ENCODE measurements around the gene FAM174C. TPM values are rescaled to one million over a fixed set of nuclear protein-coding genes. Genes with fewer than 3 reads are reported as not detected.

The FAM174C gene
- polyA plus RNA-seq, 1 donor (not counting 4 experiments of a cell fraction or from before 2014, with no cell fraction given): 18.5 TPM

DNA sequence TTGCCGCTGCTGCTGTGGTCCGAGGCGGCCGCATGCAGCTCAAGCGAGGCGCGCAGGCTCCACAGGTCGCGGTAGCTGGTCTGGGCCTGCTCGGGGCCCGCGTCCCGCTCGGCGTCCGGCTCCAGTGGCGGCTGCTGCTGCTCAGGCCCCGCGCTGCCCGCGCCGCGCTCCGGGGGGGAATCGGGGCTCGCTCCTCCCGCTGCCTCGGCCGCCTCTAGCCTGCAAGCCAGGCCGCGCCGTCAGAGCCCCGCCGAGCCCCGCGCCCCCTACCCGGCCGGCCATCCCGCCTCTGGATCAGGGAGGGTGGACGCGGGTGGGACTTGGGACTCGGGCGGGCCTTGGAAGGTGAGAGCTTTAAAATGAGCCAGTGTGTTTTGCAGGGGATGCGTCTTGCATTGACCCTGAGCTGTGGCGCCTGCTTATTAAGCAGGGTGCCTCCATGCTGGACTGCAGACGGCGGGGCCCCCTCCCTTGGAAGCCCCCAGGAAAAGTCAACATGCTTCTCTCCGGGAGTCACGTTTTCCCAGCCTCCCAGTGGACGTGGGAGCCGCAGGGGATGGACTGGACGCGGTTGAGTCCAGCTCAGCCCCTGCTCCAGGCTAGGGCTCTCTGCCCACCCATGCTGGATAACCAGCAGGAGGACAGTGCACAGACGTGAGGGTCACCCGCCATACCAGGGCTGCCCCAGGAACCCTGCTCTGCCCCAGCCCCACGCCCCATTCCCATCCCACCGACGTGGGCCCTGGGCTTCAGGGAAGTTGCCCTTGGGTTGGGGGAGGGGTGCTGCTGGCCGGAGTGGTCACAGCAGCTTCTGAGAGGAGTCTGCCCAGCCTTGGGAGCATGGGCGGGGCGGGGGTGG is 45.2 kb upstream of the FAM174C start:
- no peak for TF ChIP-seq EZH2 (IDR thresholded peaks at IDR 0.05; ENCODE audit: low read length)
- TF ChIP-seq, protein P1, sequence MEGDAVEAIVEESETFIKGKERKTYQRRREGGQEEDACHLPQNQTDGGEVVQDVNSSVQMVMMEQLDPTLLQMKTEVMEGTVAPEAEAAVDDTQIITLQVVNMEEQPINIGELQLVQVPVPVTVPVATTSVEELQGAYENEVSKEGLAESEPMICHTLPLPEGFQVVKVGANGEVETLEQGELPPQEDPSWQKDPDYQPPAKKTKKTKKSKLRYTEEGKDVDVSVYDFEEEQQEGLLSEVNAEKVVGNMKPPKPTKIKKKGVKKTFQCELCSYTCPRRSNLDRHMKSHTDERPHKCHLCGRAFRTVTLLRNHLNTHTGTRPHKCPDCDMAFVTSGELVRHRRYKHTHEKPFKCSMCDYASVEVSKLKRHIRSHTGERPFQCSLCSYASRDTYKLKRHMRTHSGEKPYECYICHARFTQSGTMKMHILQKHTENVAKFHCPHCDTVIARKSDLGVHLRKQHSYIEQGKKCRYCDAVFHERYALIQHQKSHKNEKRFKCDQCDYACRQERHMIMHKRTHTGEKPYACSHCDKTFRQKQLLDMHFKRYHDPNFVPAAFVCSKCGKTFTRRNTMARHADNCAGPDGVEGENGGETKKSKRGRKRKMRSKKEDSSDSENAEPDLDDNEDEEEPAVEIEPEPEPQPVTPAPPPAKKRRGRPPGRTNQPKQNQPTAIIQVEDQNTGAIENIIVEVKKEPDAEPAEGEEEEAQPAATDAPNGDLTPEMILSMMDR (optimal IDR thresholded peaks at IDR 0.05 in 1 of 3, IDR thresholded peaks at IDR 0.05 in 1 of 3, conservative IDR thresholded peaks at IDR 0.05 in 1 of 3; ENCODE audit: extremely low read depth in 1 of 3, insufficient read depth in 2 of 3, low read length in 3 of 3): no peak
- no peak overlapping the region for H2AFZ ChIP-seq (ENCODE audit: control insufficient read depth, low read length)
- dilution Hi-C loops (cut with MboI; ENCODE audit: extremely low pct_ligation_motif_present, low sequenced_read_pairs): no loop called here
- DNase-seq (ENCODE audit: low read depth, low spot score): no peak
- H3K4me3 ChIP-seq (ENCODE audit: control insufficient read depth in 2 of 3, extremely low read depth in 1 of 3, insufficient read depth in 2 of 3, low read depth in 1 of 3, low read length in 3 of 3): no peak overlapping the region
- H4K20me1 ChIP-seq (ENCODE audit: control insufficient read depth, extremely low read depth, insufficient read depth, low read length): peaks cover 2% of the 10 kb centered on the region
- no peak for FAIRE-seq
- no peak overlapping the region for H3K27ac ChIP-seq (ENCODE audit: control insufficient read depth, insufficient read depth, low read length)
- no peaks in the 10 kb centered on the region for H3K9me1 ChIP-seq (ENCODE audit: control insufficient read depth, extremely low read depth, insufficient read depth, low read length)
- H3K36me3 ChIP-seq (ENCODE audit: control insufficient read depth in 2 of 2, extremely low read depth in 1 of 2, insufficient read depth in 2 of 2, low read length in 2 of 2): peaks cover 9 to 22% of the 10 kb centered on the region in 2 experiments
- H3K9me3 ChIP-seq (ENCODE audit: control insufficient read depth, low read depth, low read length): no peaks in the 10 kb centered on the region
- no peaks in the 10 kb centered on the region for H3K79me2 ChIP-seq (ENCODE audit: control insufficient read depth, insufficient read depth, low read length)
- no peaks in the 10 kb centered on the region for H3K27me3 ChIP-seq (ENCODE audit: control insufficient read depth, extremely low read depth, insufficient read depth, low read length)
- no peak overlapping the region for H3K9ac ChIP-seq (ENCODE audit: control insufficient read depth, extremely low read depth, insufficient read depth, low read length)
- H3K4me1 ChIP-seq (ENCODE audit: control insufficient read depth, extremely low read depth, insufficient read depth, low read length): peaks cover 15% of the 10 kb centered on the region
- H3K4me2 ChIP-seq (ENCODE audit: control insufficient read depth, extremely low read depth, insufficient read depth, low read depth, low read length): no peak overlapping the region

DNA sequence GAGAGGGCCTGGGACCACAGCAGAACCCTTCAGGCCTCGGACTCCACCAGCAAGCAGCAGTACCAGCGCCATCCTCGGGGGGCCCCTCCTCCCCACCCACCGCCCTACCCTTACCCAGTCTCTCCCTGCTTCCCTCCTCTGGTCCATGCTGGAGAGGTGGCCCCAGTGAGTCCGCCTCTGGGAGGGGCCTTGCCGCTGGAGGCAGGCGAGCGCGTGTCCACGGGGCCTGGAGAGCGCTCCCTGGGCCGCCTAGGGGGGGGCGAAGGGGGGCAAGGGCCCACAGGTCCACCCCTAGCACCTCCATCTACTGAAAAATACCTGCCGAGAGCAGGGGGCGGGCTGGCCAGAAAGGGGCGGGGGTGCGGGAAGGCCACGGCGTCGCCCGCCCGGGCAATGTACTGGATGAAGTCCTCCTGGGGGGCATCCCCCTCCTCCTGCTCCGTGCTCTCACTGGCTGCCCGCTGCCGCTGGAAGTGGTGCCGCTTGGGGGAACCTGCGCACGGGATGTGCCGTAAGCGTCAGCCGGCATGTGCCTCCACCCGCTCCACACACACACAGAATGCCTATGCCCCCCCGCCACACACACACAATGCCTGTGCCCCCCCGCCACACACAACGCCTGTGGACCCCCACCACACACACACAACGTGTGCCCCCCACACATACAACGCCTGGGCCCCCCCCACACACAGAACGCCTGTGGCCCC is 44.4 kb upstream of the FAM174C start:
- peaks cover 15% of the 10 kb centered on the region for H3K4me1 ChIP-seq (ENCODE audit: control insufficient read depth, extremely low read depth, insufficient read depth, low read length)
- dilution Hi-C loops (cut with MboI; ENCODE audit: extremely low pct_ligation_motif_present, low sequenced_read_pairs): no loop called here
- no peak overlapping the region for H3K27ac ChIP-seq (ENCODE audit: control insufficient read depth, insufficient read depth, low read length)
- H2AFZ ChIP-seq (ENCODE audit: control insufficient read depth, low read length): no peak overlapping the region
- no peak for TF ChIP-seq EZH2 (IDR thresholded peaks at IDR 0.05; ENCODE audit: low read length)
- TF ChIP-seq, protein P1 (optimal IDR thresholded peaks at IDR 0.05 in 1 of 3, IDR thresholded peaks at IDR 0.05 in 1 of 3, conservative IDR thresholded peaks at IDR 0.05 in 1 of 3; ENCODE audit: extremely low read depth in 1 of 3, insufficient read depth in 2 of 3, low read length in 3 of 3): peak in 1 of 3 experiments; percentile 1
- DNase-seq (ENCODE audit: low read depth, low spot score): no peak
- no peaks in the 10 kb centered on the region for H3K9me1 ChIP-seq (ENCODE audit: control insufficient read depth, extremely low read depth, insufficient read depth, low read length)
- peaks cover 2% of the 10 kb centered on the region for H4K20me1 ChIP-seq (ENCODE audit: control insufficient read depth, extremely low read depth, insufficient read depth, low read length)
- H3K9me3 ChIP-seq (ENCODE audit: control insufficient read depth, low read depth, low read length): no peaks in the 10 kb centered on the region
- H3K4me3 ChIP-seq (ENCODE audit: control insufficient read depth in 2 of 3, extremely low read depth in 1 of 3, insufficient read depth in 2 of 3, low read depth in 1 of 3, low read length in 3 of 3): no peak overlapping the region
- H3K27me3 ChIP-seq (ENCODE audit: control insufficient read depth, extremely low read depth, insufficient read depth, low read length): no peaks in the 10 kb centered on the region
- peaks cover 9 to 18% of the 10 kb centered on the region in 2 experiments for H3K36me3 ChIP-seq (ENCODE audit: control insufficient read depth in 2 of 2, extremely low read depth in 1 of 2, insufficient read depth in 2 of 2, low read length in 2 of 2)
- no peaks in the 10 kb centered on the region for H3K79me2 ChIP-seq (ENCODE audit: control insufficient read depth, insufficient read depth, low read length)
- H3K9ac ChIP-seq (ENCODE audit: control insufficient read depth, extremely low read depth, insufficient read depth, low read length): no peak overlapping the region
- H3K4me2 ChIP-seq (ENCODE audit: control insufficient read depth, extremely low read depth, insufficient read depth, low read depth, low read length): no peak overlapping the region
- FAIRE-seq: no peak

All from keratinocyte (primary cell).